GM23338 (cell line): ENCODE measurements around the gene PPIP5K2. TPM values are rescaled to one million over a fixed set of nuclear protein-coding genes. Genes with fewer than 3 reads are reported as not detected.

Experiments used
- ATAC-seq: fragments of 200-7000 bp; cut with Tn5 transposase; 3 replicates; pipeline ENCODE4 v1.9.1; 2020
- DNase-seq: peaks from one replicate; pipeline ENCODE4 v3.0.0-alpha.2; 2015; ENCODE audit warnings: low spot score
- H2AFZ ChIP-seq: fragments of 200-600 bp; sonication (generic); 2 replicates; pipeline ENCODE4 v1.8.0; 2016; ENCODE audit warnings: antibody characterized with exemption, mild to moderate bottlenecking, moderate library complexity
- H3F3A ChIP-seq: fragments of 200-600 bp; sonication (generic); replicated peaks from 2 replicates; pipeline ENCODE4 v1.8.0; 2017; ENCODE audit warnings: antibody characterized with exemption, mixed run types, low read depth
- H3K27ac ChIP-seq: fragments of 200-600 bp; sonication (generic); 2 replicates; pipeline ENCODE4 v1.6.1; 2016; ENCODE audit warnings: low read depth
- H3K27me3 ChIP-seq: fragments of 200-600 bp; sonication (generic); 2 replicates; pipeline ENCODE4 v1.8.0; 2016; ENCODE audit warnings: mild to moderate bottlenecking, mixed run types, moderate library complexity; ENCODE audit not compliant: insufficient read depth
- H3K36me3 ChIP-seq: fragments of 200-600 bp; sonication (generic); 2 replicates; pipeline ENCODE4 v1.8.0; 2016; ENCODE audit warnings: mild to moderate bottlenecking; ENCODE audit not compliant: insufficient read depth
- H3K4me1 ChIP-seq: fragments of 200-600 bp; sonication (generic); 2 replicates; pipeline ENCODE4 v1.8.0; 2016; ENCODE audit warnings: mild to moderate bottlenecking, moderate library complexity; ENCODE audit not compliant: insufficient read depth
- H3K4me2 ChIP-seq: fragments of 200-600 bp; sonication (generic); 2 replicates; pipeline ENCODE4 v1.7.1; 2017; ENCODE audit warnings: mixed run types
- H3K4me3 ChIP-seq: fragments of 200-600 bp; sonication (generic); 2 replicates; pipeline ENCODE4 v1.6.1; 2016; ENCODE audit warnings: mixed run types
- H3K79me2 ChIP-seq: fragments of 200-600 bp; sonication (generic); replicated peaks from 2 replicates; pipeline ENCODE4 v1.8.0; 2017; ENCODE audit warnings: mild to moderate bottlenecking; ENCODE audit not compliant: insufficient read depth
- H3K9me2 ChIP-seq: fragments of 200-600 bp; sonication (generic); 2 replicates; pipeline ENCODE4 v1.8.0; 2017; ENCODE audit not compliant: insufficient read depth
- H4K20me1 ChIP-seq: fragments of 200-600 bp; sonication (generic); replicated peaks from 2 replicates; pipeline ENCODE4 v1.8.0; 2017; ENCODE audit warnings: mild to moderate bottlenecking; ENCODE audit not compliant: insufficient read depth
- H3K27ac Mint-ChIP-seq: 2 replicates; pipeline ENCODE4 v1.8.0; 2020; ENCODE audit warnings: inconsistent platforms, mild to moderate bottlenecking, moderate library complexity, mixed read lengths
- H3K27me3 Mint-ChIP-seq: 3 replicates; pipeline ENCODE4 v1.8.0; 2022; ENCODE audit warnings: low read depth, mild to moderate bottlenecking, moderate library complexity, mixed read lengths, inconsistent platforms; ENCODE audit not compliant: insufficient read depth, poor library complexity
- H3K36me3 Mint-ChIP-seq: 3 replicates; pipeline ENCODE4 v1.8.0; 2021; ENCODE audit warnings: low read depth, mild to moderate bottlenecking, inconsistent platforms, moderate library complexity, mixed read lengths
- H3K4me1 Mint-ChIP-seq: 3 replicates; pipeline ENCODE4 v1.8.0; 2020; ENCODE audit warnings: mild to moderate bottlenecking, inconsistent platforms, mixed read lengths
- H3K4me3 Mint-ChIP-seq: 3 replicates; pipeline ENCODE4 v1.8.0; 2021; ENCODE audit warnings: moderate library complexity, mild to moderate bottlenecking, inconsistent platforms, mixed read lengths
- H3K9me3 Mint-ChIP-seq: 3 replicates; pipeline ENCODE4 v1.8.0; 2020; ENCODE audit warnings: moderate library complexity, mild to moderate bottlenecking, inconsistent platforms, mixed read lengths
- CREB1 ChIP-seq: fragments of 250-450 bp; sonication (Bioruptor Pico); IDR thresholded peaks from 2 replicates; pipeline ENCODE4 v1.5.0; 2020; ENCODE audit warnings: low read depth, mild to moderate bottlenecking, moderate library complexity
- EZH2 ChIP-seq: fragments of 200-600 bp; sonication (generic); IDR thresholded peaks from one replicate; pipeline ENCODE4 v1.8.0; 2017; ENCODE audit warnings: antibody characterized with exemption, mild to moderate bottlenecking, low read depth; ENCODE audit not compliant: unreplicated experiment
- EZH2phosphoT487 ChIP-seq: fragments of 200-600 bp; sonication (generic); IDR thresholded peaks from one replicate; pipeline ENCODE4 v1.8.1; 2018; ENCODE audit warnings: antibody characterized with exemption; ENCODE audit not compliant: unreplicated experiment
- JUNB ChIP-seq: IDR thresholded peaks from one replicate; pipeline ENCODE4 v1.6.1; 2016; ENCODE audit warnings: antibody characterized with exemption; ENCODE audit not compliant: unreplicated experiment
- NANOG ChIP-seq: IDR thresholded peaks from 2 replicates; pipeline ENCODE4 v1.6.1; 2016; ENCODE audit warnings: antibody characterized with exemption, borderline replicate concordance
- POLR2AphosphoS5 ChIP-seq: IDR thresholded peaks from 2 replicates; pipeline ENCODE4 v1.6.1; 2016; ENCODE audit warnings: antibody characterized with exemption, low read depth
- STAT1 ChIP-seq: IDR thresholded peaks from one replicate; pipeline ENCODE4 v1.6.1; 2016; ENCODE audit warnings: antibody characterized with exemption; ENCODE audit not compliant: unreplicated experiment
- ZNF114 ChIP-seq: fragments of 250-450 bp; sonication (Bioruptor Pico); IDR thresholded peaks from 2 replicates; pipeline ENCODE4 v1.5.0; 2020; ENCODE audit warnings: mild to moderate bottlenecking, moderate library complexity
- ZNF331 ChIP-seq: fragments of 250-450 bp; sonication (Bioruptor Pico); IDR thresholded peaks from 2 replicates; pipeline ENCODE4 v1.5.0; 2020; ENCODE audit warnings: low read depth, mild to moderate bottlenecking, moderate library complexity
- polyA plus RNA-seq: library from polyadenylated mRNA; unstranded; fragments of >200 nt; fragmentation: Nextera tagmentation; extraction: Ambion mirVana; gene quantifications from 2 replicates; pipeline ENCODE4 v1.2.1, GENCODE V29; 2016
- total RNA-seq: library from RNA; depleted of rRNA; stranded (reverse); fragments of >200 nt; shearing (Covaris generic); gene quantifications from 2 replicates; pipeline ENCODE4 v1.2.3, GENCODE V29; 2014
- TF ChIP-seq, protein P1 (sequence below): fragments of 250-450 bp; sonication (Bioruptor Pico); IDR thresholded peaks from 2 replicates; pipeline ENCODE4 v1.5.0; 2020; ENCODE audit warnings: mild to moderate bottlenecking, moderate library complexity
- TF ChIP-seq, protein P2 (sequence below), 2 experiments: fragments of 200-600 bp in 1 of 2; sonication (generic) in 1 of 2; conservative IDR thresholded peaks; 2 replicates each; pipeline versions ENCODE4 v1.5.1 to v1.6.1; 2016 to 2017; ENCODE audit warnings: antibody characterized with exemption in 2 of 2, low read depth in 2 of 2, mild to moderate bottlenecking in 2 of 2, moderate library complexity in 1 of 2
- TF ChIP-seq, protein P3 (sequence below): IDR thresholded peaks from one replicate; pipeline ENCODE4 v1.6.1; 2018; ENCODE audit warnings: antibody characterized with exemption; ENCODE audit not compliant: unreplicated experiment
- TF ChIP-seq, protein P4 (sequence below): IDR thresholded peaks from 2 replicates; pipeline ENCODE4 v1.6.1; 2016; ENCODE audit warnings: antibody characterized with exemption

PPIP5K2 gene
- total and polyA plus RNA-seq, 2 experiments from 2014 or later, result 41.7 to 45.4 TPM

GRCh38 chr5:103228588-103228987 lies 108.5 kb downstream of the PPIP5K2 start:
- Histone ChIP-seq H3K36me3 (no peaks in the 10 kb centered on the region), H3K4me2 (no peak overlapping the region), H3K79me2 (no peaks in the 10 kb centered on the region), H2AFZ (no peak overlapping the region), H3K27me3 (no peaks in the 10 kb centered on the region), H3K9me2 (no peaks in the 10 kb centered on the region), H3K4me1 (no peaks in the 10 kb centered on the region), H3F3A (no peaks in the 10 kb centered on the region), H3K4me3 (no peak overlapping the region), H3K27ac (no peak overlapping the region), H4K20me1 (no peaks in the 10 kb centered on the region)
- no peak for DNase-seq
- no peaks in the 10 kb centered on the region for H3K9me3 Mint-ChIP-seq
- H3K36me3 Mint-ChIP-seq, result no peaks in the 10 kb centered on the region
- no peak overlapping the region for H3K4me3 Mint-ChIP-seq
- H3K4me1 Mint-ChIP-seq, result no peaks in the 10 kb centered on the region; the same call in 1 of the 3 replicates
- H3K27ac Mint-ChIP-seq, result no peak overlapping the region
- no peak for ATAC-seq
- TF ChIP-seq, protein P1, sequence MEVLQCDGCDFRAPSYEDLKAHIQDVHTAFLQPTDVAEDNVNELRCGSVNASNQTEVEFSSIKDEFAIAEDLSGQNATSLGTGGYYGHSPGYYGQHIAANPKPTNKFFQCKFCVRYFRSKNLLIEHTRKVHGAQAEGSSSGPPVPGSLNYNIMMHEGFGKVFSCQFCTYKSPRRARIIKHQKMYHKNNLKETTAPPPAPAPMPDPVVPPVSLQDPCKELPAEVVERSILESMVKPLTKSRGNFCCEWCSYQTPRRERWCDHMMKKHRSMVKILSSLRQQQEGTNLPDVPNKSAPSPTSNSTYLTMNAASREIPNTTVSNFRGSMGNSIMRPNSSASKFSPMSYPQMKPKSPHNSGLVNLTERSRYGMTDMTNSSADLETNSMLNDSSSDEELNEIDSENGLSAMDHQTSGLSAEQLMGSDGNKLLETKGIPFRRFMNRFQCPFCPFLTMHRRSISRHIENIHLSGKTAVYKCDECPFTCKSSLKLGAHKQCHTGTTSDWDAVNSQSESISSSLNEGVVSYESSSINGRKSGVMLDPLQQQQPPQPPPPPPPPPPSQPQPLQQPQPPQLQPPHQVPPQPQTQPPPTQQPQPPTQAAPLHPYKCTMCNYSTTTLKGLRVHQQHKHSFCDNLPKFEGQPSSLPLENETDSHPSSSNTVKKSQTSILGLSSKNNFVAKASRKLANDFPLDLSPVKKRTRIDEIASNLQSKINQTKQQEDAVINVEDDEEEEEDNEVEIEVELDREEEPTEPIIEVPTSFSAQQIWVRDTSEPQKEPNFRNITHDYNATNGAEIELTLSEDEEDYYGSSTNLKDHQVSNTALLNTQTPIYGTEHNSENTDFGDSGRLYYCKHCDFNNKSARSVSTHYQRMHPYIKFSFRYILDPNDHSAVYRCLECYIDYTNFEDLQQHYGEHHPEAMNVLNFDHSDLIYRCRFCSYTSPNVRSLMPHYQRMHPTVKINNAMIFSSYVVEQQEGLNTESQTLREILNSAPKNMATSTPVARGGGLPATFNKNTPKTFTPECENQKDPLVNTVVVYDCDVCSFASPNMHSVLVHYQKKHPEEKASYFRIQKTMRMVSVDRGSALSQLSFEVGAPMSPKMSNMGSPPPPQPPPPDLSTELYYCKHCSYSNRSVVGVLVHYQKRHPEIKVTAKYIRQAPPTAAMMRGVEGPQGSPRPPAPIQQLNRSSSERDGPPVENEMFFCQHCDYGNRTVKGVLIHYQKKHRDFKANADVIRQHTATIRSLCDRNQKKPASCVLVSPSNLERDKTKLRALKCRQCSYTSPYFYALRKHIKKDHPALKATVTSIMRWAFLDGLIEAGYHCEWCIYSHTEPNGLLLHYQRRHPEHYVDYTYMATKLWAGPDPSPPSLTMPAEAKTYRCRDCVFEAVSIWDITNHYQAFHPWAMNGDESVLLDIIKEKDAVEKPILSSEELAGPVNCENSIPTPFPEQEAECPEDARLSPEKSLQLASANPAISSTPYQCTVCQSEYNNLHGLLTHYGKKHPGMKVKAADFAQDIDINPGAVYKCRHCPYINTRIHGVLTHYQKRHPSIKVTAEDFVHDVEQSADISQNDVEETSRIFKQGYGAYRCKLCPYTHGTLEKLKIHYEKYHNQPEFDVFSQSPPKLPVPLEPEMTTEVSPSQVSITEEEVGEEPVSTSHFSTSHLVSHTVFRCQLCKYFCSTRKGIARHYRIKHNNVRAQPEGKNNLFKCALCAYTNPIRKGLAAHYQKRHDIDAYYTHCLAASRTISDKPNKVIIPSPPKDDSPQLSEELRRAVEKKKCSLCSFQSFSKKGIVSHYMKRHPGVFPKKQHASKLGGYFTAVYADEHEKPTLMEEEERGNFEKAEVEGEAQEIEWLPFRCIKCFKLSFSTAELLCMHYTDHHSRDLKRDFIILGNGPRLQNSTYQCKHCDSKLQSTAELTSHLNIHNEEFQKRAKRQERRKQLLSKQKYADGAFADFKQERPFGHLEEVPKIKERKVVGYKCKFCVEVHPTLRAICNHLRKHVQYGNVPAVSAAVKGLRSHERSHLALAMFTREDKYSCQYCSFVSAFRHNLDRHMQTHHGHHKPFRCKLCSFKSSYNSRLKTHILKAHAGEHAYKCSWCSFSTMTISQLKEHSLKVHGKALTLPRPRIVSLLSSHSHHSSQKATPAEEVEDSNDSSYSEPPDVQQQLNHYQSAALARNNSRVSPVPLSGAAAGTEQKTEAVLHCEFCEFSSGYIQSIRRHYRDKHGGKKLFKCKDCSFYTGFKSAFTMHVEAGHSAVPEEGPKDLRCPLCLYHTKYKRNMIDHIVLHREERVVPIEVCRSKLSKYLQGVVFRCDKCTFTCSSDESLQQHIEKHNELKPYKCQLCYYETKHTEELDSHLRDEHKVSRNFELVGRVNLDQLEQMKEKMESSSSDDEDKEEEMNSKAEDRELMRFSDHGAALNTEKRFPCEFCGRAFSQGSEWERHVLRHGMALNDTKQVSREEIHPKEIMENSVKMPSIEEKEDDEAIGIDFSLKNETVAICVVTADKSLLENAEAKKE (CRISPR knock-in tag), result no peak
- TF ChIP-seq POLR2AphosphoS5, result no peak
- no peak for TF ChIP-seq JUNB
- TF ChIP-seq ZNF114 (CRISPR knock-in tag), result no peak
- TF ChIP-seq, protein P2, sequence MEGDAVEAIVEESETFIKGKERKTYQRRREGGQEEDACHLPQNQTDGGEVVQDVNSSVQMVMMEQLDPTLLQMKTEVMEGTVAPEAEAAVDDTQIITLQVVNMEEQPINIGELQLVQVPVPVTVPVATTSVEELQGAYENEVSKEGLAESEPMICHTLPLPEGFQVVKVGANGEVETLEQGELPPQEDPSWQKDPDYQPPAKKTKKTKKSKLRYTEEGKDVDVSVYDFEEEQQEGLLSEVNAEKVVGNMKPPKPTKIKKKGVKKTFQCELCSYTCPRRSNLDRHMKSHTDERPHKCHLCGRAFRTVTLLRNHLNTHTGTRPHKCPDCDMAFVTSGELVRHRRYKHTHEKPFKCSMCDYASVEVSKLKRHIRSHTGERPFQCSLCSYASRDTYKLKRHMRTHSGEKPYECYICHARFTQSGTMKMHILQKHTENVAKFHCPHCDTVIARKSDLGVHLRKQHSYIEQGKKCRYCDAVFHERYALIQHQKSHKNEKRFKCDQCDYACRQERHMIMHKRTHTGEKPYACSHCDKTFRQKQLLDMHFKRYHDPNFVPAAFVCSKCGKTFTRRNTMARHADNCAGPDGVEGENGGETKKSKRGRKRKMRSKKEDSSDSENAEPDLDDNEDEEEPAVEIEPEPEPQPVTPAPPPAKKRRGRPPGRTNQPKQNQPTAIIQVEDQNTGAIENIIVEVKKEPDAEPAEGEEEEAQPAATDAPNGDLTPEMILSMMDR (conservative IDR thresholded peaks at IDR 0.05; ENCODE audit: low read depth in 2 of 2), result no peak
- TF ChIP-seq, protein P3, sequence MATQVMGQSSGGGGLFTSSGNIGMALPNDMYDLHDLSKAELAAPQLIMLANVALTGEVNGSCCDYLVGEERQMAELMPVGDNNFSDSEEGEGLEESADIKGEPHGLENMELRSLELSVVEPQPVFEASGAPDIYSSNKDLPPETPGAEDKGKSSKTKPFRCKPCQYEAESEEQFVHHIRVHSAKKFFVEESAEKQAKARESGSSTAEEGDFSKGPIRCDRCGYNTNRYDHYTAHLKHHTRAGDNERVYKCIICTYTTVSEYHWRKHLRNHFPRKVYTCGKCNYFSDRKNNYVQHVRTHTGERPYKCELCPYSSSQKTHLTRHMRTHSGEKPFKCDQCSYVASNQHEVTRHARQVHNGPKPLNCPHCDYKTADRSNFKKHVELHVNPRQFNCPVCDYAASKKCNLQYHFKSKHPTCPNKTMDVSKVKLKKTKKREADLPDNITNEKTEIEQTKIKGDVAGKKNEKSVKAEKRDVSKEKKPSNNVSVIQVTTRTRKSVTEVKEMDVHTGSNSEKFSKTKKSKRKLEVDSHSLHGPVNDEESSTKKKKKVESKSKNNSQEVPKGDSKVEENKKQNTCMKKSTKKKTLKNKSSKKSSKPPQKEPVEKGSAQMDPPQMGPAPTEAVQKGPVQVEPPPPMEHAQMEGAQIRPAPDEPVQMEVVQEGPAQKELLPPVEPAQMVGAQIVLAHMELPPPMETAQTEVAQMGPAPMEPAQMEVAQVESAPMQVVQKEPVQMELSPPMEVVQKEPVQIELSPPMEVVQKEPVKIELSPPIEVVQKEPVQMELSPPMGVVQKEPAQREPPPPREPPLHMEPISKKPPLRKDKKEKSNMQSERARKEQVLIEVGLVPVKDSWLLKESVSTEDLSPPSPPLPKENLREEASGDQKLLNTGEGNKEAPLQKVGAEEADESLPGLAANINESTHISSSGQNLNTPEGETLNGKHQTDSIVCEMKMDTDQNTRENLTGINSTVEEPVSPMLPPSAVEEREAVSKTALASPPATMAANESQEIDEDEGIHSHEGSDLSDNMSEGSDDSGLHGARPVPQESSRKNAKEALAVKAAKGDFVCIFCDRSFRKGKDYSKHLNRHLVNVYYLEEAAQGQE, result no peak
- TF ChIP-seq EZH2, result no peak
- no peak for TF ChIP-seq CREB1 (CRISPR knock-in tag)
- no peak for TF ChIP-seq ZNF331 (CRISPR knock-in tag)
- TF ChIP-seq STAT1, result no peak
- no peak for TF ChIP-seq NANOG
- TF ChIP-seq EZH2phosphoT487, result no peak
- TF ChIP-seq, protein P4, sequence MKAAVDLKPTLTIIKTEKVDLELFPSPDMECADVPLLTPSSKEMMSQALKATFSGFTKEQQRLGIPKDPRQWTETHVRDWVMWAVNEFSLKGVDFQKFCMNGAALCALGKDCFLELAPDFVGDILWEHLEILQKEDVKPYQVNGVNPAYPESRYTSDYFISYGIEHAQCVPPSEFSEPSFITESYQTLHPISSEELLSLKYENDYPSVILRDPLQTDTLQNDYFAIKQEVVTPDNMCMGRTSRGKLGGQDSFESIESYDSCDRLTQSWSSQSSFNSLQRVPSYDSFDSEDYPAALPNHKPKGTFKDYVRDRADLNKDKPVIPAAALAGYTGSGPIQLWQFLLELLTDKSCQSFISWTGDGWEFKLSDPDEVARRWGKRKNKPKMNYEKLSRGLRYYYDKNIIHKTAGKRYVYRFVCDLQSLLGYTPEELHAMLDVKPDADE, result no peak
- H3K27me3 Mint-ChIP-seq, result no peaks in the 10 kb centered on the region
